Gastrocnemius medialis (tissue), 4 donors: ENCODE measurements around the gene BANF2.

Experiments
- POLR2A ChIP-seq, 2 donors: fragments of 450-650 bp; IDR thresholded peaks; one replicate each; pipeline ENCODE4 v1.6.1; 2017; ENCODE audit warnings: antibody characterized with exemption in 2 of 2, mild to moderate bottlenecking in 2 of 2, moderate library complexity in 2 of 2
- TF ChIP-seq, protein P1 (sequence below), 5 experiments: fragments of 450-650 bp in 3 of 5; fragments of 200-600 bp in 2 of 5; sonication (generic) in 2 of 5; IDR thresholded peaks in 4 of 5; conservative IDR thresholded peaks in 1 of 5; 1 replicate in 4 of 5; 2 replicates in 1 of 5; pipeline ENCODE4 v1.5.1; 2016 to 2019; ENCODE audit warnings: antibody characterized with exemption in 5 of 5, mild to moderate bottlenecking in 3 of 5, moderate library complexity in 3 of 5

DNA sequence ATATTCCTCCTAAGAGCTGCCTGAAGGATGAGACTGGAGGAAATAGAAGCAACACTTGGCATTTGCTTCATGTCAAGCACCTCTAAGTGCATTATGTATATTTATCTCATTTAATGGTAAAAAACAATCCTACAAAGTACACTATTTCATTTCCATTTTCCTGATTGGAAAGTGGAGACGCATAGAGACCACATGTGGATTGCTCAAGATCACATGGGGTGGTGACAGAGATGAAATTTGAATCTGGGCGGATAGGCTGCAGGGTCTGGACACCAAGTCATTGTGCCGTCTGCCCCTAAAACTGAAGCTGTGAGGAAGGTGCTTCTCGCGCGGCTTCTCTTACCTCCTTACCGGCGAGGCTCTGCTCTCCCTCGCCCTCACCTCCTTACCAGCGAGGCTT lies 30.3 kb downstream of the BANF2 start:
- TF ChIP-seq, protein P1, sequence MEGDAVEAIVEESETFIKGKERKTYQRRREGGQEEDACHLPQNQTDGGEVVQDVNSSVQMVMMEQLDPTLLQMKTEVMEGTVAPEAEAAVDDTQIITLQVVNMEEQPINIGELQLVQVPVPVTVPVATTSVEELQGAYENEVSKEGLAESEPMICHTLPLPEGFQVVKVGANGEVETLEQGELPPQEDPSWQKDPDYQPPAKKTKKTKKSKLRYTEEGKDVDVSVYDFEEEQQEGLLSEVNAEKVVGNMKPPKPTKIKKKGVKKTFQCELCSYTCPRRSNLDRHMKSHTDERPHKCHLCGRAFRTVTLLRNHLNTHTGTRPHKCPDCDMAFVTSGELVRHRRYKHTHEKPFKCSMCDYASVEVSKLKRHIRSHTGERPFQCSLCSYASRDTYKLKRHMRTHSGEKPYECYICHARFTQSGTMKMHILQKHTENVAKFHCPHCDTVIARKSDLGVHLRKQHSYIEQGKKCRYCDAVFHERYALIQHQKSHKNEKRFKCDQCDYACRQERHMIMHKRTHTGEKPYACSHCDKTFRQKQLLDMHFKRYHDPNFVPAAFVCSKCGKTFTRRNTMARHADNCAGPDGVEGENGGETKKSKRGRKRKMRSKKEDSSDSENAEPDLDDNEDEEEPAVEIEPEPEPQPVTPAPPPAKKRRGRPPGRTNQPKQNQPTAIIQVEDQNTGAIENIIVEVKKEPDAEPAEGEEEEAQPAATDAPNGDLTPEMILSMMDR (IDR thresholded peaks at IDR 0.05 in 4 of 5, conservative IDR thresholded peaks at IDR 0.05 in 1 of 5), result no peak
- TF ChIP-seq POLR2A (IDR thresholded peaks at IDR 0.05), result no peak
